H9 (cell line): ENCODE measurements around the gene MBNL1. TPM values are rescaled to one million over a fixed set of nuclear protein-coding genes. Genes with fewer than 3 reads are reported as not detected.

Source experiments
- DNase-seq: peaks from one replicate; pipeline ENCODE4 v3.0.0-alpha.2; 2017
- H2AFZ ChIP-seq: one replicate; pipeline ENCODE4 v1.6.1; 2013; ENCODE audit warnings: mild to moderate bottlenecking, low read length, control low read depth, moderate library complexity
- H2AK5ac ChIP-seq: 2 replicates; pipeline ENCODE4 v1.6.1; 2013; ENCODE audit warnings: low read length, control low read depth, mixed read lengths; ENCODE audit not compliant: insufficient read length
- H2BK120ac ChIP-seq: one replicate; pipeline ENCODE4 v1.6.1; 2013; ENCODE audit warnings: low read depth, mild to moderate bottlenecking, low read length, control low read depth, inconsistent platforms; ENCODE audit not compliant: poor library complexity, severe bottlenecking
- H2BK12ac ChIP-seq: 2 replicates; pipeline ENCODE4 v1.6.1; 2013; ENCODE audit warnings: low read length, control low read depth, mixed read lengths, low read depth; ENCODE audit not compliant: insufficient read length
- H2BK15ac ChIP-seq: 2 replicates; pipeline ENCODE4 v1.6.1; 2013; ENCODE audit warnings: low read depth, low read length, control low read depth
- H2BK20ac ChIP-seq: one replicate; pipeline ENCODE4 v1.6.1; 2013; ENCODE audit warnings: low read depth, mild to moderate bottlenecking, low read length, control low read depth, inconsistent platforms; ENCODE audit not compliant: poor library complexity, severe bottlenecking
- H2BK5ac ChIP-seq: 2 replicates; pipeline ENCODE4 v1.6.1; 2013; ENCODE audit warnings: low read length, control low read depth, mixed read lengths; ENCODE audit not compliant: insufficient read length
- H3K14ac ChIP-seq: 2 replicates; pipeline ENCODE4 v1.6.1; 2013; ENCODE audit warnings: low read length, control low read depth; ENCODE audit not compliant: insufficient read depth
- H3K18ac ChIP-seq: 2 replicates; pipeline ENCODE4 v1.6.1; 2013; ENCODE audit warnings: low read depth, mild to moderate bottlenecking, mixed read lengths, low read length, control low read depth; ENCODE audit not compliant: insufficient read length
- H3K23ac ChIP-seq: 2 replicates; pipeline ENCODE4 v1.6.1; 2013; ENCODE audit warnings: low read length, control low read depth, mixed read lengths, low read depth; ENCODE audit not compliant: insufficient read length
- H3K23me2 ChIP-seq: 2 replicates; pipeline ENCODE4 v1.6.1; 2013; ENCODE audit warnings: low read depth, mild to moderate bottlenecking, mixed read lengths, low read length, control low read depth; ENCODE audit not compliant: insufficient read length, poor library complexity, severe bottlenecking
- H3K27ac ChIP-seq: 2 replicates; pipeline ENCODE4 v1.5.1; 2013; ENCODE audit warnings: low read length, control low read depth, mixed read lengths, low read depth; ENCODE audit not compliant: insufficient read length
- H3K27me3 ChIP-seq: 2 replicates; pipeline ENCODE4 v1.6.1; 2013; ENCODE audit warnings: low read length, control low read depth, inconsistent platforms; ENCODE audit not compliant: insufficient read depth
- H3K4ac ChIP-seq: 2 replicates; pipeline ENCODE4 v1.6.1; 2013; ENCODE audit warnings: low read depth, mild to moderate bottlenecking, control low read depth, inconsistent platforms, low read length, moderate library complexity
- H3K4me1 ChIP-seq: 2 replicates; pipeline ENCODE4 v1.6.1; 2013; ENCODE audit warnings: low read length, control low read depth, inconsistent platforms; ENCODE audit not compliant: insufficient read depth
- H3K4me2 ChIP-seq: 2 replicates; pipeline ENCODE4 v1.6.1; 2013; ENCODE audit warnings: low read length, control low read depth, mixed read lengths; ENCODE audit not compliant: insufficient read length, insufficient read depth
- H3K56ac ChIP-seq: 2 replicates; pipeline ENCODE4 v1.6.1; 2013; ENCODE audit warnings: low read depth, mild to moderate bottlenecking, mixed read lengths, low read length, control low read depth; ENCODE audit not compliant: insufficient read length
- H3K79me1 ChIP-seq: 2 replicates; pipeline ENCODE4 v1.6.1; 2013; ENCODE audit warnings: low read depth, mild to moderate bottlenecking, moderate library complexity, low read length, control low read depth, inconsistent platforms; ENCODE audit not compliant: insufficient read depth, poor library complexity, severe bottlenecking
- H3K79me2 ChIP-seq: 2 replicates; pipeline ENCODE4 v1.6.1; 2013; ENCODE audit warnings: low read length, control low read depth, inconsistent platforms; ENCODE audit not compliant: insufficient read depth
- H3K9ac ChIP-seq: 2 replicates; pipeline ENCODE4 v1.6.1; 2013; ENCODE audit warnings: low read length, control low read depth, mixed read lengths; ENCODE audit not compliant: insufficient read length; ENCODE audit errors: extremely low read depth
- H3K9me3 ChIP-seq: one replicate; pipeline ENCODE4 v1.6.1; 2013; ENCODE audit warnings: low read depth, low read length, inconsistent platforms; ENCODE audit not compliant: control insufficient read depth
- H3T11ph ChIP-seq: one replicate; pipeline ENCODE4 v1.6.1; 2013; ENCODE audit warnings: mild to moderate bottlenecking, low read length, control low read depth, inconsistent platforms
- H4K20me1 ChIP-seq: one replicate; pipeline ENCODE4 v1.6.1; 2013; ENCODE audit not compliant: control insufficient read depth, insufficient read length, insufficient read depth
- H4K5ac ChIP-seq: 2 replicates; pipeline ENCODE4 v1.6.1; 2013; ENCODE audit warnings: low read depth, mild to moderate bottlenecking, mixed read lengths, low read length, control low read depth; ENCODE audit not compliant: insufficient read length
- H4K8ac ChIP-seq: replicated peaks from 2 replicates; pipeline ENCODE4 v1.6.1; 2013; ENCODE audit warnings: low read length, control low read depth, mixed read lengths, low read depth; ENCODE audit not compliant: insufficient read length
- H4K91ac ChIP-seq: 2 replicates; pipeline ENCODE4 v1.6.1; 2013; ENCODE audit warnings: low read depth, mild to moderate bottlenecking, moderate library complexity, mixed read lengths, low read length, control low read depth; ENCODE audit not compliant: insufficient read length
- H3K27ac Mint-ChIP-seq, 3 experiments: 2 replicates in 2 of 3; 3 replicates in 1 of 3; pipeline ENCODE4 v1.8.0; 2020 to 2021; ENCODE audit warnings: mixed read lengths in 3 of 3, mild to moderate bottlenecking in 1 of 3, moderate library complexity in 1 of 3
- H3K27me3 Mint-ChIP-seq: 2 replicates; pipeline ENCODE4 v1.8.0; 2021; ENCODE audit warnings: low read depth, mild to moderate bottlenecking, moderate library complexity, mixed read lengths
- H3K36me3 Mint-ChIP-seq, 3 experiments: 2 replicates in 2 of 3; 3 replicates in 1 of 3; pipeline ENCODE4 v1.8.0; 2020 to 2021; ENCODE audit warnings: low read depth in 3 of 3, mixed read lengths in 3 of 3; ENCODE audit not compliant: insufficient read depth in 1 of 3
- H3K4me1 Mint-ChIP-seq, 2 experiments: 2 replicates each; pipeline ENCODE4 v1.8.0; 2020; ENCODE audit warnings: mixed read lengths in 2 of 2
- H3K4me3 Mint-ChIP-seq, 2 experiments: 2 replicates in 1 of 2; 3 replicates in 1 of 2; pipeline ENCODE4 v1.8.0; 2020 to 2021; ENCODE audit warnings: mild to moderate bottlenecking in 2 of 2, mixed read lengths in 2 of 2, moderate library complexity in 1 of 2
- H3K9me3 Mint-ChIP-seq, 2 experiments: 2 replicates in 1 of 2; 3 replicates in 1 of 2; pipeline ENCODE4 v1.8.0; 2020; ENCODE audit warnings: mild to moderate bottlenecking in 2 of 2, mixed read lengths in 2 of 2, moderate library complexity in 1 of 2
- CTCF ChIP-seq: fragments of 200-600 bp; sonication (generic); conservative IDR thresholded peaks from 3 replicates; pipeline ENCODE4 v1.8.0; 2021; ENCODE audit warnings: antibody characterized with exemption, mild to moderate bottlenecking
- WGBS: extraction: QIAGEN DNeasy Blood & Tissue Kit; methylation state at CpG from one replicate; pipeline ENCODE4 v1.1.7; 2013; ENCODE audit warnings: missing lambda C conversion rate, low lambda C conversion rate, mixed read lengths; ENCODE audit not compliant: insufficient read length; ENCODE audit errors: extremely low coverage; 5-methylcytosine and 5-hydroxymethylcytosine counted together
- total RNA-seq: library from RNA; stranded (reverse); gene quantifications from 2 replicates; pipeline ENCODE4 v1.2.1, GENCODE V29; 2021

MBNL1 gene
- total RNA-seq, 1 experiment from 2014 or later = 14.9 TPM

GRCh38 chr3:152267831-152268554, 736 bp upstream of the MBNL1 start:
- H3T11ph ChIP-seq = no peak overlapping the region
- peaks cover 20% of the 10 kb centered on the region for H3K27me3 Mint-ChIP-seq
- no CpG with 5 or more reads among the region's 16 CpGs for WGBS
- H3K36me3 Mint-ChIP-seq = no peaks in the 10 kb centered on the region
- H4K5ac ChIP-seq = no peak overlapping the region
- H3K9me3 Mint-ChIP-seq = no peaks in the 10 kb centered on the region
- H2BK120ac ChIP-seq = no peak overlapping the region
- H3K4me1 ChIP-seq = no peaks in the 10 kb centered on the region; the same call in 1 of the 2 replicates
- DNase-seq = no peak
- H3K4ac ChIP-seq = no peak overlapping the region
- H2BK15ac ChIP-seq = no peak overlapping the region; the same call in 1 of the 2 replicates
- H3K23me2 ChIP-seq = peaks cover 14% of the 10 kb centered on the region
- no peak overlapping the region for H3K27ac ChIP-seq
- H2AFZ ChIP-seq = no peak overlapping the region
- peaks cover 22 to 39% of the 10 kb centered on the region in 2 experiments for H3K4me1 Mint-ChIP-seq
- H3K27me3 ChIP-seq = peaks cover 4% of the 10 kb centered on the region; the same call in 1 of the 2 replicates
- no peak for TF ChIP-seq CTCF
- H3K4me2 ChIP-seq = peak overlapping the region; percentile 65
- peak overlapping the region; percentile 93 for H3K14ac ChIP-seq
- H3K18ac ChIP-seq = peak overlapping the region; percentile 85
- H4K91ac ChIP-seq = no peak overlapping the region
- H3K56ac ChIP-seq = no peak overlapping the region
- no peak overlapping the region for H2AK5ac ChIP-seq
- no peak overlapping the region for H3K23ac ChIP-seq
- peaks cover 8% of the 10 kb centered on the region; the same call in 1 of the 2 replicates for H3K79me2 ChIP-seq
- H2BK5ac ChIP-seq = no peak overlapping the region
- H3K9me3 ChIP-seq = no peaks in the 10 kb centered on the region
- no peak overlapping the region for H4K8ac ChIP-seq
- no peaks in the 10 kb centered on the region for H4K20me1 ChIP-seq
- H3K4me3 Mint-ChIP-seq = peak overlapping the region; percentile 81 to 85
- H2BK20ac ChIP-seq = no peak overlapping the region
- H3K79me1 ChIP-seq = no peaks in the 10 kb centered on the region
- H2BK12ac ChIP-seq = peak overlapping the region; percentile 36
- H3K9ac ChIP-seq = peak overlapping the region; percentile 85
- peak overlapping the region; percentile 51 to 95 (median 83); a peak in 4 of 7 replicates for H3K27ac Mint-ChIP-seq
